HG02938 (cell line): Measurements from ENCODE around the gene GATM.
A peak's percentile ranks its signal among the peaks of the same experiment; 100 is the strongest.
"Not testable (repeated sequence)": the region's sequence is repeated elsewhere in the genome, so short reads cannot be mapped to it uniquely, and the experiment has no call there.

Source experiments
- ATAC-seq: cut with Tn5 transposase; IDR thresholded peaks from one replicate; pipeline ENCODE4 v1.9.1; 2021; ENCODE audit warnings: mild to moderate bottlenecking, moderate library complexity; ENCODE audit not compliant: unreplicated experiment

The GATM gene

GRCh38 chr15:45389351-45389750 lies 11.0 kb upstream of the GATM start:
- ATAC-seq, result no peak

DNA sequence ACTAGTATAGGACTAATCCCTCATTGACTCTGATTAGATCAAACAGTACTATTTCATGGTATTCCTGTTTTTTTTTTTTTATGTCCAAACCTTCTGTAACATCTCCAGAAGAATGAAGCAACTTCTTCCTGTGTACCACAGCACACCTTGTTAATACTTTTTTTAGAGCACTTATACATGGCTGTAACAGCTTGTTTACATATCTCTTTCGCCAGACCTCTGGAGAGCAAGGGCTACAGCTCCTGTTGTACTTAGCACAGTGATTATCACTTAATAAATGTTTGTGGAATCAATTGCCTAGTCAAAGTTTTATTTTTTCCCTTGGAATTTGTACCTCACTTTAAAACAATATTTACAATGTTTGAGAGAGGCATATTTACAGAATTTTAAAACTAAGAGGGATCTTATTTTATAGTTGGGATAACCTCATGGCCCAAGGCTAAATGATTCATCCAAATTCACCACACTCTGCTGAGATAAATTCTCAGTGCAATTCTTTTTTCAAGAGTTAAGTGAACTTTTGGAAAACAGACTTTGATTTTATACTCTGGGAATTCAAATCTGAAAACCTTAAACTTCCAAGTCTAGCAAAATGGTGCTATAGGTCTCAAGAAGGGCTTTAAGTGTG lies 9.2 kb upstream of the GATM start:
- ATAC-seq, result no peak

DNA sequence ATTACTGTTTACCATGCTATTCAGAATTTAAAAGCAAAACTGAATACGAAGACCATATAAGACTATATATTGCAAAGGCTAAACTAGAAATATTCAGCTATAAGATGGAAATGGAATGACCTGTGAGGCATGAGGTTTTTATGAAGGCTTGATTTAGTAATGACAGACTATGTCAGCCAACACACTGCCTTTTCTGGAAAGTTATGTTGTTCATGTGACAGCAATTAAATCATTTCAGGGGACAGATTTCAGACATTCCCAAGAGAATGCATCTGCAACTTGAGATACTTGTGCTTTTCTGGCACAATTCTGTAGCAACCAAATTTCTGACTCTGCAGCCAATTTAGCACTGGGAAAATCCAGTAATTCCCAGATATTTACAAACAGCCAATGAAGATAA lies 8.6 kb upstream of the GATM start:
- ATAC-seq, result no peak

DNA sequence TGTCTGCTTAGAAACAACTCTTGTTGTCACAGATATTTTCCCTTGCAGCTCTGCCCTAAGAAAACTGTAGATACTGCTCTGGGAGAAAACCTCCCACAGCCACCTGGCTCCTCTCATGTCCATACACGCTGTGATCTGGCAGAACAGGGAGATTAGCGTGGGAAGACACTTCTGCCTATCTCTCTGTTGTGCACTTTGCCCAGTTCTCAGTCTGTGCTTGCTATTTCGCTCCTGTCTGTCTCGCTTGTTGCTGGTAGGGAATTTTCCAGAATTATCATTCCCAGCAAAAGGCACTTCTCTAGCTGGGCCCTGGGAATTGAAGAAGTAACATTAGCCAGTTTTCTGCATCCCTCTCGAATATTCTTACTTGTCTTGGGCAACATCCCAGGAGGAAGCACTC lies 8.1 kb upstream of the GATM start:
- no peak for ATAC-seq

DNA sequence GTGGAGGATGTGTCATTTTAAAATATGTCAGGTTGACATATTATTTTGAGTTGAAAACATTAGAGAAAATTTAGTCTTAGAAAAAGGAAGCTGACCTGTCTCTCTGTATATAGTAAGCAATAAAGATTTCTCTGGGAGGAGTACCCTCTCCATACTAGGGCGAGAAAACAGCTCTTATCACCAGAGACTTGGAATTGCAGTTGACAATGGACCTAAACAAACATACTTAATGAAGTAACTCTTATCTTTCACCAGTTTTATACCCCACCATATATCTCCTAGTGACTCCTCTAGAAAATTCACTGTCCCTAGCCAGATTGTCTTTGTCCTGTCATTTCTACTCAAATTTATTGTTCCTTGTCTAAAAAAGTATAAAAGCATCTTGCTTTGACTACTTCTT lies 7.2 kb upstream of the GATM start:
- no peak for ATAC-seq

DNA sequence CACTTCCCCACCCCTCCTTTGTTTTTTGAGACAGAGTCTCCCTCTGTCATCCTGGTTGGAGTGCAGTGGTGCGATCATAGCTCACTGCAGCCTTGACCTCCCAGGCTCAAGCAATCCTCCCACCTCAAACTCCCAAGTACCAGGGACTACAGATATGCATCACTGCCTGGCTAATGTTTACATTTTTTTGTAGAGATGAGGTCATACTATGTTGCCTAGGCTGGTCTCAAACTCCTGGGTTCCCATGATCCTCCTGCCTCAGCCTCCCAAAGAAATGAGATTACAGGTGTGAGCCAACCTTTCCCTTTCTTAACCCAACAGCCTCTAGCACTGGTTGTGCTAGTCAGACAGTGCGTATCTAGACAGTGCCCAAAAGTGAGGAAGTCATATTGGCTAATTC lies 6.4 kb upstream of the GATM start:
- no peak for ATAC-seq

- no peak for ATAC-seq
These were observed 544 bp upstream of the GATM start for GRCh38 chr15:45378913-45379262.

GRCh38 chr15:45377609-45378148 lies 665 bp downstream of the GATM start:
- peak; percentile 18 for ATAC-seq

DNA sequence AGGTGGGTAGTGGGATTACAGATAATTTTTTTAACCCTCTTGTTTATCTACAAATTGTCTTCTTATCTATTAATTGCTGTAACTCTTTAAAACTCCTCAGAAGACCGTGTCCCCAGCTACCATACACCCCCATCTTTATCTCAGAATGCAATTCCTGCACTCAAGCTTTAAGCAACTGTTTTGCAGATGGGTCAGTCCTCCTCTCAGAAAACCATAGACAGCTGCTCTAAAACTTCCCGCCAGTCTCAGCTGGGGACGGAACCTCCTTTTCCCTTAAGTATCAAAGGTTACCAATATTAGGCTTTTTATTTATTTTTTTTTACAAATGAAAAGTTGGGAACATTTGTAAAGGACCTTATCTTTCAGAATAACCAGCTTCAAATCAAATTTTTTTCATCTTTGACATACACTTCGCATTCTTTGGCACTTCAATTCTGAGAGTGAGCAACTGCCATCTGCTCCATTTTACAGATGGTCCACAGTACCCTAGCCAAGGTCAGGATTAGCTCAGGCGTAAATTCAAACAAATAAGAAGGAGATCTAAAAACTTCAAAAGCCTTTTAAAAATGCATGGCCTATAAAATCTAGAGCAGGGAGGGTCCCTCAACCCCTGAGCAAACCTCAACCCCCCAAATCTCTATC lies 1.3 kb downstream of the GATM start:
- ATAC-seq, result no peak

DNA sequence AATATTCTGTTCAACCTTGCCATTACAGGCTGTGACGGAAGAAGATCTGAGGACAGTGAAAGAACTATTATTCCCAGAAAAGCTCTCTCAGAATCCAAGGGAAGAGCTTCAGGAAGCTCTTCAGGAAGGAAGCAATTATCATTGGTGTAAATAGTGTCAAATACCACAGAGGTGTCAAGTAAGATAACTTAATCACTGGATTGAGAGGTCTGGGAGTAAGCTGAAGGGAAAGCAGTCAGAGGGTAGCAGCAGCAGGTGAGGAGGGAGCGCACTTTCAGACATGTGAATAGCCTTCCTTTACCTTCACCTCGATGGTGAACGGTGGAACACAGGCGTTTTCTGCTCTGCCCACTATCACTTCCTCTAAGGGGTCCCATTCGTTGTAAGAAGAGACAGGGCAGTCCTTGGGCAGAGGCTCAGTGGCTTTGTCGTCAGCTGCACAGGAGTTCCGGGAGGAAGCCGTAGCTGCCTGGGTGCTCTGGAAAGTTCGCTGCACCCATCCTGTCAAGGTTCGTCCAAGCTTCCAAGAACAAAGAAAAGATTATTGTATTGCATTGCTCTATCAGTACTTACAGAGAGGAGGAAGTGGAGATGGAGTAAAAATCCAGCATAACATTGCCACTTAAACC lies 1.9 kb downstream of the GATM start:
- ATAC-seq, result no peak

- ATAC-seq, result no peak
These were observed 2.5 kb downstream of the GATM start for GRCh38 chr15:45375836-45376235.

DNA sequence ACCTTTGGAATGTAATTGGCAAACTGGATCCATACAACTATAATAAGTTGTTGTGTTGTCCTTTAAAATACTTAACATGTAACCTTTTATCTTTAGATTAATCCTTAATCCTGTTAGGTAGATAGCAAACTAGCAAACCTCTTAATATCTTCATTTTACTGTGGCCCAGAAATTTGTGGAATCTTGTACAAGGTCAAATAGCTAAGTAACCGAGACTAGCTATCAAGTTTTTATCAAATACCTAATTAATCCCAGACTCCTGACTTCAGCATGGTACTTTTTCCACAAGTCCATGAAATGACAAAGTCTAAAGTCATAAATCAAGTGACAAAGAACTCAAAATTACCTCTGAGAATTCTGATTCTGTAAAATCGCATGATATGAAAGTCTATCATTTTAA lies 4.4 kb downstream of the GATM start:
- ATAC-seq, result no peak

GRCh38 chr15:45372041-45372995 lies 6.0 kb downstream of the GATM start:
- ATAC-seq, result no peak

- ATAC-seq, result no peak
These were observed 6.8 kb downstream of the GATM start for GRCh38 chr15:45371546-45371945.

- ATAC-seq, result not testable (repeated sequence)
These were observed 8.3 kb downstream of the GATM start for GRCh38 chr15:45370042-45370441.

DNA sequence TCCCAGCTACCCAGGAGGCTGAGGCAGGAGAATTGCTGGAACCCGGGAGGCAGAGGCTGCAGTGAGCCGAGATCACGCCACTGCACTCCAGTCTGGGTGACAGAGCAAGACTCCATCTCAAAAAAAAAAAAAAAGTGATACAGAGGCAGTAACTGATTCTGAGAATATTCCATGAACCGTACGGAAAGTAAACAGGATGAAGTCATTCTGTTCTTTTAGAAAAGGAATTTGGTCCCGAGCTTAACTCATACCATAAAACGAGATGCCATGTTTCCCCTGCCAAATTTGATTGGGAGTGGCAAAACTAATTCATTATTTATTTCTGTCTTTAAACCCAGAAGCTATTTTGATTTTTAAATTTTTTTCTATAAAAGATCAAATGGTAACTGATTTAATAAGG lies 11.1 kb downstream of the GATM start:
- ATAC-seq, result not testable (repeated sequence)

DNA sequence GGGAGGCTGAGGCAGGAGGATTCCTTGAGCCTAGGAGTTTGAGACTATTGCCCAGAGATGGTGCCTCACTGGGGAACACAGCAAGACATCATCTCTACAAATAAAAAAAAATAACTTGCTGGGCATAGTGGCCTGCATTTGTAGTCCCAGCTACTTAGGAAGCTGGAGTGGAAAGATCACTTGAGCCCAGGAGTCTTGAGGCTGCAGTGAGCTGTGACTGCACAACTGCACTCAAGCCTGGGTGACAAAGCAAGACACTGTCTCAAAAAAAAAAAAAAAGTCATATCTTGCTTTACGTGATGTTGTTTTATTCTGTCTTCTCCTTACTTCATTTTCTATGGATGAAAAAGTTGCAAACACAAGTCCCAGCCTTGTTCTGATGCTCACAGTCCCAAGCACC lies 14.1 kb downstream of the GATM start:
- no peak for ATAC-seq

DNA sequence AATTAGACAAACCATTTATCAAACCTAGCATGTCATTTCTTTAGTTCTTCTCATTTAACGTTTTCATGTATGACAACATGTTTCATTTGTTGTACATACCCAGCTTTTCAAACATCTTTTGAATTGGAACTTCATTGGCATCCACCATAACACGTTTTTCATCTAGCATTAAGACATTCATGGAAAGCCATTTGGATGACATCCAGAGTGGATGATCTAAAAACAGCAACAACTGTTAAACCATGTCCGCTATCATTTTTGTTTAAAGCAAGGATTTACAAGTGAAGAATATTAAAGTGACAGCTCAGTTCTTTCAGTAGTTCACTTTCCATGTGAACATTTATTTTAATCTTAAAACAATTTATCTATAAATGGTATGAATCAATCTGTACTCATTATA lies 14.5 kb downstream of the GATM start:
- ATAC-seq, result no peak

- no peak for ATAC-seq
These were observed 15.0 kb downstream of the GATM start for GRCh38 chr15:45363334-45363733.

- ATAC-seq, result no peak
These were observed 15.9 kb downstream of the GATM start for GRCh38 chr15:45362419-45362818.

DNA sequence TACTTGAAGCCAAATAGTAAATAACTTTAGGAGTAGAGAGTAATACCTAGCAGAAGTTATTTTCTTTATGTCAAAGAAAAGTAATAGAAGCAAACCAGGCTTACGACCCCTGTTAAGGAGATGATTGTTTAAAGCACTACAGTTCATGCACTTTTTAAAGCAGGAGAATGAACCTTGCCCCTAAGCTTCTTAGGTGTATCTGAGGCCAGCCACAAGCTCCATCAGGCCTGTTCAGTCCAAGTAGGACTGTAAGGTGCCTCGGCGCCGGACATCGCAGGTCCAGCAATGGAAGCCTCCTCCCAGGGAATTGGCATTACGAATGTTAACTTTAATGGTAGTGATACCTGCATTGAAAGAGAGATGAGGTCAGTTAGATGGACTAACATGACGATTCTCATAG lies 16.5 kb downstream of the GATM start:
- no peak for ATAC-seq
